Vagina (tissue), 2 donors: ENCODE data around the gene SACM1L. TPM values are rescaled to one million over a fixed set of nuclear protein-coding genes. Genes with fewer than 3 reads are reported as not detected.

ENCODE experiments used
- DNase-seq, 2 donors: peaks; one replicate each; pipeline ENCODE4 v3.0.0-alpha.2; 2017; ENCODE audit errors: extremely low spot score in 2 of 2
- H3K27ac ChIP-seq: fragments of 200-600 bp; sonication (generic); one replicate; pipeline ENCODE4 v1.5.1; 2019
- H3K27me3 ChIP-seq: fragments of 200-600 bp; sonication (generic); one replicate; pipeline ENCODE4 v1.5.1; 2019
- H3K36me3 ChIP-seq, 2 donors: fragments of 200-600 bp; sonication (generic); one replicate each; pipeline ENCODE4 v1.5.1; 2017 to 2019
- H3K4me1 ChIP-seq: fragments of 200-600 bp; sonication (generic); one replicate; pipeline ENCODE4 v1.5.1; 2019
- H3K4me3 ChIP-seq, 2 donors: fragments of 200-600 bp; sonication (generic); 1 replicate in 1 of 2; 2 replicates in 1 of 2; pipeline ENCODE4 v1.5.1; 2016 to 2019
- H3K9me3 ChIP-seq: fragments of 200-600 bp; sonication (generic); one replicate; pipeline ENCODE4 v1.5.1; 2019
- CTCF ChIP-seq, 3 experiments: fragments of 450-650 bp in 2 of 3; fragments of 200-600 bp in 1 of 3; sonication (generic) in 1 of 3; IDR thresholded peaks; one replicate each; pipeline ENCODE4 v1.5.1; 2017 to 2019; ENCODE audit warnings: antibody characterized with exemption in 3 of 3, mild to moderate bottlenecking in 2 of 3, moderate library complexity in 2 of 3
- POLR2A ChIP-seq, 2 donors: fragments of 450-650 bp; IDR thresholded peaks; one replicate each; pipeline ENCODE4 v1.6.1; 2017; ENCODE audit warnings: antibody characterized with exemption in 2 of 2, mild to moderate bottlenecking in 2 of 2, moderate library complexity in 2 of 2
- POLR2AphosphoS5 ChIP-seq, 2 donors: sonication (generic); formaldehyde crosslinking; IDR thresholded peaks; one replicate each; pipeline ENCODE4 v1.9.0; 2017; ENCODE audit warnings: antibody characterized with exemption in 2 of 2, mild to moderate bottlenecking in 2 of 2, low read depth in 1 of 2; ENCODE audit not compliant: insufficient read depth in 1 of 2
- intact Hi-C: fragments of 100-400 bp; cut with DNase I; formaldehyde crosslinking; loops from one replicate; pipeline ENCODE4 v1.15.1; 2023
- total RNA-seq: library from RNA; depleted of rRNA; stranded (reverse); fragments of >200 nt; gene quantifications from one replicate; pipeline ENCODE4 v1.2.3, GENCODE V29; 2016

The SACM1L gene
- total RNA-seq, 1 donor from 2014 or later = 32.7 TPM

GRCh38 chr3:45758871-45759270 lies 69.7 kb downstream of the SACM1L start:
- no peak overlapping the region for H3K27ac ChIP-seq
- no peaks in the 10 kb centered on the region for H3K36me3 ChIP-seq
- no peak for TF ChIP-seq POLR2AphosphoS5 (IDR thresholded peaks at IDR 0.05; ENCODE audit: insufficient read depth in 1 of 2, low read depth in 1 of 2)
- TF ChIP-seq POLR2A (IDR thresholded peaks at IDR 0.05) = no peak
- H3K9me3 ChIP-seq = no peaks in the 10 kb centered on the region
- H3K27me3 ChIP-seq = no peaks in the 10 kb centered on the region
- H3K4me3 ChIP-seq = no peak overlapping the region
- intact Hi-C loops = no loop called here
- no peaks in the 10 kb centered on the region for H3K4me1 ChIP-seq
- DNase-seq = no peak

GRCh38 chr3:45759851-45760250 lies 70.7 kb downstream of the SACM1L start:
- intact Hi-C loops = loop anchor here (5.0 kb wide), 1 partner anchor 167 kb away; no protein-coding TSS in a partner anchor

GRCh38 chr3:45760878-45761711 lies 71.9 kb downstream of the SACM1L start:
- intact Hi-C loops = loop anchor here (5.0 kb wide), 1 partner anchor 166 kb away; no protein-coding TSS in a partner anchor
- DNase-seq = peak in 1 of 2 donors; percentile 84
- H3K27me3 ChIP-seq = no peaks in the 10 kb centered on the region
- no peaks in the 10 kb centered on the region for H3K4me1 ChIP-seq
- H3K36me3 ChIP-seq = no peaks in the 10 kb centered on the region
- H3K4me3 ChIP-seq = no peak overlapping the region
- no peaks in the 10 kb centered on the region for H3K9me3 ChIP-seq
- no peak overlapping the region for H3K27ac ChIP-seq
- TF ChIP-seq POLR2A (IDR thresholded peaks at IDR 0.05) = no peak
- peak; percentile 48 to 75 (median 48) for TF ChIP-seq CTCF (IDR thresholded peaks at IDR 0.05)

More at GRCh38 chr3:45759851-45760250, 70.7 kb downstream of the SACM1L start:
- no peak overlapping the region for H3K4me3 ChIP-seq
- H3K4me1 ChIP-seq = no peaks in the 10 kb centered on the region
- no peak overlapping the region for H3K27ac ChIP-seq
- no peak for DNase-seq
- H3K27me3 ChIP-seq = no peaks in the 10 kb centered on the region
- H3K36me3 ChIP-seq = no peaks in the 10 kb centered on the region
- TF ChIP-seq POLR2AphosphoS5 (IDR thresholded peaks at IDR 0.05; ENCODE audit: insufficient read depth in 1 of 2, low read depth in 1 of 2) (no peak), POLR2A (IDR thresholded peaks at IDR 0.05) (no peak), CTCF (IDR thresholded peaks at IDR 0.05) (no peak)
- H3K9me3 ChIP-seq = no peaks in the 10 kb centered on the region

GRCh38 chr3:45761831-45762230 lies 72.6 kb downstream of the SACM1L start:
- no peaks in the 10 kb centered on the region for H3K36me3 ChIP-seq
- H3K4me1 ChIP-seq = no peaks in the 10 kb centered on the region
- H3K27ac ChIP-seq = no peak overlapping the region
- DNase-seq = peak in 1 of 2 donors; percentile 70
- no peaks in the 10 kb centered on the region for H3K9me3 ChIP-seq
- H3K27me3 ChIP-seq = no peaks in the 10 kb centered on the region
- intact Hi-C loops = loop anchor here (5.0 kb wide), 1 partner anchor 165 kb away; no protein-coding TSS in a partner anchor
- H3K4me3 ChIP-seq = no peak overlapping the region
- TF ChIP-seq POLR2A (IDR thresholded peaks at IDR 0.05) (no peak), POLR2AphosphoS5 (IDR thresholded peaks at IDR 0.05; ENCODE audit: insufficient read depth in 1 of 2, low read depth in 1 of 2) (no peak), CTCF (IDR thresholded peaks at IDR 0.05) (no peak)

GRCh38 chr3:45762647-45763302 lies 73.6 kb downstream of the SACM1L start:
- TF ChIP-seq CTCF (IDR thresholded peaks at IDR 0.05) = no peak
- TF ChIP-seq POLR2AphosphoS5 (IDR thresholded peaks at IDR 0.05; ENCODE audit: insufficient read depth in 1 of 2, low read depth in 1 of 2) = no peak
- TF ChIP-seq POLR2A (IDR thresholded peaks at IDR 0.05) = no peak
- Histone ChIP-seq H3K4me1 (no peaks in the 10 kb centered on the region), H3K27me3 (no peaks in the 10 kb centered on the region), H3K9me3 (no peaks in the 10 kb centered on the region), H3K4me3 (no peak overlapping the region), H3K27ac (no peak overlapping the region), H3K36me3 (no peaks in the 10 kb centered on the region)
- DNase-seq = peak in 1 of 2 donors; percentile 67
- intact Hi-C loops = loop anchor here (5.0 kb wide), 1 partner anchor 165 kb away; no protein-coding TSS in a partner anchor
